Stimulated activated CD4-positive, alpha-beta T cell treated with anti-CD3 and anti-CD28 coated beads, Interleukin-1b, Interleukin-23, amount 100 ng/mL, for 4 hours (primary cell): Measurements from ENCODE around the gene HS1BP3.

Experiments
- DNase-seq, 2 donors: peaks; one replicate each; pipeline ENCODE4 v3.0.0-alpha.2; 2020; ENCODE audit warnings: low read depth in 2 of 2

The HS1BP3 gene

DNA sequence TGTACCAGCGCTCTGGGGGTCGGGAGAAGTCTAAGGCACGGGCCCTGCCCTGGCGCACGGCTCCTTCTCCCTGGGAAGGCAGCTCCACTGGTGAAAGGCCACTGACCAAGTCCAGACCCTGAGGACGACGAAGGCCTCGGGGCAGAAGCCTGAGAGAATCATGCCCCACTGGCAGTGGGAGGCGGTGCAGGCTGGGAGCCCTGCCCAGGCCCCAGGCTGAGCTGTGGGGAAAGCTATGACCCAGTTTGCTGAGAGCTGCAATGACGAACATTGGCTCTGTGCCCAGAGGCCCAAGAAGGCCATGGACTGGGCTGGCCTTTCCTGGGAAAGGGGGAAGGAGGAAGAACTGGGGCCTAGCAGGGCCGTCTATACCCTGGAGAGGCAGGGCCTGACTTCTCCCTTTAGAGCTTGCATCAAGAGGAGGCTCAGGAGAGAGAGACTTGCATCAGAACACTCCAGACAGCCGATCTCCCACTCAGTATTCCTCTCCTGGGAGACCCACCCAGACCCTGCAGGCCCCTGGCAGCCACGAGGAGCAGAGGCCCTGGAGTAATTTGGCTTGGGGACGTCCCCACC is 32.9 kb downstream of the HS1BP3 start:
- DNase-seq, result no peak

DNA sequence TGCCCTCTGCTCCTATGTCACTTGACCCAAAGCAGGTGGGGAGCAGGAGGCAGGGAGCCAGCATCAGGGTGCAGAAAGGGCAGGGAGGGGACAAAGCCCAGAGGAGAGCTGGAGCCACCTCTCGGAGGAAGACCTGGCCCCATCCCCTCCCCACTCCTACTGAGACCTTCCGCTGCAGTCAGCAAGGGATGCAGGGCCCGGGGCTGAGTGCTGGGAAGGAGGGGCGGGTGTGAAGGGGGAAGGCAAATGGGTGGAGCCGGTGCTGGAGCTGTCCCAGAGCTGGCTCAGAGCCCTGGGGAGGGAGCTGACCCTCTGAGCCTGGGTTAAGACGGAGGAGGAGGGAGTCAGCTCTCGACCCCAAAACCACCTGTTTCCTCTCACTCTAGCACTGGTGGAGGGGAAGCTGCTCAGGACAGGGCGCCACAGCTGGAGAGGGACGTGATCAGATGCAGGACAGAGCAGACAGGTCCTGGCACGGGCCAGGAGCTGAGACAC is 33.8 kb downstream of the HS1BP3 start:
- DNase-seq, result no peak

DNA sequence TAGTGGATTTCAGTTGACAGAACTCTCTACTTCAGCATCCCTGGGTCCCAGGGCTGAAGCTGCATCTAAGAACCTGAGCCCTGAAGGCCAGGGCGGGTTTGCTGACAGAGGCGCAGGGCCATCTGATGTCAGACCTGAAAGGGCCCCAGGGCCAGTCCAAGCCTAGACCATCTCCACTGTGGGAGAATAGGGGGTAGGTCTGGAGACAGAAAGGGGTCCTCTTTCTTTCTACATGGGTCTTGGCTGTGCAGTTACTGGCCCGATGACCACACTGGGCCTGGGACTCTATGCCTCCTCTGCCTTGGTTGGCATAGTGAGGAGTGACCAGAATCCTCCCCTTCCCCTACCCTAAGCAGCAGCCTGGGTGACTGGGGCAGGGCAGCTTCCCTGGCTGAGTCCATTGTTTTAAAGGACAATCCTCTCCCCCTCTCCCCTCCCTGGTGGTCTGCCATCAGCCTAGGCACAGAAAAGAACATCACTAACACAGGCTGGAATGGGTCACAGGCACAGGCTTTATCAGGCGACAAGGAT is 34.5 kb downstream of the HS1BP3 start:
- no peak for DNase-seq

DNA sequence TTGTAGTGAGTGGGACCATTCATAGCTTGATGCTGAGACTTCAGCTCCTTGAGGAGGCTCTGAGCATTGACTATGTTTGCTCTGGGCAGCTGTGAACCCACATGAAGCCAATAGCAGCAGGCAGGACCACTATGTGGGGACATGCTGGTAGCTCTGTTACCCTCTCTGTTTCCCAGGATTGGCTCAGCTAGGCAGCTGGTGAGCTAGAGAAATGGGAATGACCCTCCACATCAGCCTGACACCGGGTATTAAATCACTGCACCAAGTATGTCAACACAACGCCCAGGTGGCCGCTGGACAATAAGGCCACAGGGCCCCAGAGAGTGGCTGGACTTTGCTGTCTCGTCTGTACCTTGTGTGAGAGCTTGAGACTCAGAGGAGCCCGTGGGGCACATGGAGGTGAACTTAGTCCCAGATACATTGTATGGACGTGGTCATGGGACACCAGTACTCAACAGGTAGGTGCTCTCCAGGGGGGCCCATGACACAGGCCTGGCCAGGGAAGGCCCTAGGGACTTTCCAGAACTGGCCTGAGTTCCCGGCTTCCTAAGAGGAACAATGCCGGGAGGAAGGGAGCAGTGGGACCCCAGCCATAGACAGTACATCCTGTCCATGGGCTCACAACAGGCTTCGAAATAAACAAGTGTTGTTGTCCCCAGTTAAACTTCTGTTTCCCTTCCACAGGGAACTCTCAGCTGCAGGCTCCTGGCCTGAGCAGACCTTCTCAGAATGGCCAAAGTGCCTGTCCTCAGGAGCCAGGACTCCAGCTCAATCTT is 35.2 kb downstream of the HS1BP3 start:
- no peak for DNase-seq

DNA sequence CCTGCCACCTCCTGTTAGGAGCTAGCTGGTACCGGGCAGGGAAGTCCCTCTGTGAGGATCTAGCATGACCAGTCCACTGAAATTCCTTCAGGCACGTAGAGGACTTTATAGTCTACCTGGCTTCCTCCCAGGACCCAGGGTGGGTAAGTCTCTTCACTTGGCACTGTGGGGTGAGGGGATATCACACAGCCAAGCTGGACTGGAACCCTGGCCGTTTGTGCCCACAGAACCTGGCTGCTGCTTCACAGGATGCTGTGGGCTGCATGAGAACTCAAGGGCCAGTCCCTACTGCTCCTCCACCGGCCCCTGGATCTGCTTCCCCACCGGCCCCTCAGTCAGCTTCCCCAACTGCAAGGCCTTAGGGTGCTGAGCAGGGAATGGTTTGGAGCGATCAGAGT is 35.8 kb downstream of the HS1BP3 start:
- DNase-seq, result no peak

DNA sequence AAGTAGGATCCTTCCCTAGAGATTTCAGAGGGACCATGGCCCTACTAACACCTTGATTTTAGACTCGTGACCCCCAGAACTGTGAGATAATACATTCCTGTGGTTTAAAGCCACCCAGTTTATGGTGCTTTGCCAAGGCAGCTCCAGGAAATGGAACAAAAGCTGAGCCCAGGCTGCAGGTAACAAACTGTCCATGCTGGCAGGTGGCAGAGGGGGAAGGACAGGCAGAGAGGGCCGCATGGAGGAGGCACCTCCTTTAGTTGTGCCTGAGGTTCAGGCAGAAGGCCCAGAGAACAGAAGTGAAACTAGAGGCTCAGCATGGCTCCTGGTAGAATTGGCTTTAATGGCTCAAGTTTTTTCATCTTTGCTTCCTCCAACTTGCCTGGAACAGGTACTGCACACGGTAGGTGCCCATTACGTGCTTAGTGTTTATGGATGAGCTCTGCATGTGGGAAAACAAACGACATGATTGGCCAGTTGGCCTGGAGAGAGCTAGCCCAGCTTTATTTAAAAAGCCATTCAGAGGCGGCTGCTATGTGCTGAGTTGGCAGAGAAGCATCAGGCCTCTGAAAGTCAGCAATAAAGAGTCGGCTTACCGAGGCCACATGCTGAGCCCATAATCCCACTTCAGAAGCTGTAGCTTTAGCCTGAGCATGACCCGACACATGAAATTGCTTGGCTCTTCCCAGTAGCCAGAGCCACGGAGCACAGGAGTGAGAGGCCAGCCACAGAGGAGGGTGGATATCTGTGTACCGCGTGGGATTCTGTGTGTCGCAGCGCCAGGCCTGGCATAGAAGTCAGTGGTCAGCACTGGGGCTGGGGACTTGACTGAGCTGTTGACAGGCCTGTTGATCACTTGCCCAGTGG is 36.5 kb downstream of the HS1BP3 start:
- DNase-seq, result no peak

- no peak for DNase-seq
These were observed 37.7 kb downstream of the HS1BP3 start for GRCh38 chr2:20612925-20613916.

DNA sequence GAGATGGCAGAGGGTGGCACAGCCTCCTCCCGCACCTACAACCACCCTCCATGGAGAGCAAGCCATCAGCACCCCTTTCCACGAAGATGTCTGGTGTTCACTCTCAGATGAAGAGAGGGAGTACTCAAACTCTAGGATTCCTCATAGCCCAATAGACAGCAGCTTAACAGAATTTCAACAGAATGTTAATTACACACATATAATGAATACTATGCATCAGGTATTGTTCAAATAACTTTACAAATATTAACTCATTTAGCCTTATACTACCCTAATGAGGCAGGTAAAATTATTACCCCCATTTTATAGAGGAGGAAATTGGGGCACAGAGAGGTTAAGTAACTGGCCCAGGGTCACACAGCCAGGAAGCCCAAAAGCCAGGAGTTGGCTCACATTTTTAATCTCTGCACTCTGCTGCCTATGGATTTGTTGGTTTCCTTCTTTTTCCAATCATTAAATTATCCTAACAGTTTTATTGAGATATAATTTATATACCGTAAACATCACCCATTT is 39.0 kb downstream of the HS1BP3 start:
- DNase-seq, result no peak

DNA sequence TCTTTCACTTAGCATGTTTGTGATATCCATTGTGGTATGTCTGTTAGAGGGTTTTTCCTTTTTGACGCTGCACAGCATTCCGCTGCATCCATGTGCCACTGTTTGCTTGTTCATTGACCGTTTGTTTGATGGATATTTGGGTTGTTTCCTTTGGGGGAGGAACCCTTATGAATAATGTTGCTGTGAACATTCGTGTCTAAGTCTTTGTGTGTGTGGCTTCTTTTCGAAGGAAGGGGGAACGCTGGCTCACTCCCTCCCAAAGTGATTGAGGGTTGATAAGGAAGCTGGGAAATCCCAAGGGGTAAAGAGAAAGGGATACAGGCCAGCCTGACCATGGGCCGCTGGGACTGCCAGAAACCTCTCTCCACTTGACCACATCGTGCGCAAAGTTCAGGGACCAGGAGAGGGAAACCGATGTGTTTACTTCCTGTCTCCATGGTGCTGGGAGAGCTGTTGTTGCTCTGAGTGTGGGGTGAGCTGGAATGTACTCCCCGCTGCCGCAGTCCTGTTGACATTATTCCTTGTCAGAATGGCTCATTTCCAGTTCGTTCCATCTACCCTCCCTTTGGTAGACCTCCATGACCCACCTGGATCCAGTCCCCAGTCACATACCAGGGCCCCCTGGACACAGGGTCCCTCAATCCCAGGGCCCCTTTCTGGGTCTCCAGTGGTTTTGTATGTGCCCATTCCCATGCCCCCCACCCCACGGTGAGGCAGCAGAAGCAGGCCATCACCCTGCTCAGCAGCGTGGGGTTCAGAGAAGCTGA is 39.6 kb downstream of the HS1BP3 start:
- DNase-seq, result no peak

DNA sequence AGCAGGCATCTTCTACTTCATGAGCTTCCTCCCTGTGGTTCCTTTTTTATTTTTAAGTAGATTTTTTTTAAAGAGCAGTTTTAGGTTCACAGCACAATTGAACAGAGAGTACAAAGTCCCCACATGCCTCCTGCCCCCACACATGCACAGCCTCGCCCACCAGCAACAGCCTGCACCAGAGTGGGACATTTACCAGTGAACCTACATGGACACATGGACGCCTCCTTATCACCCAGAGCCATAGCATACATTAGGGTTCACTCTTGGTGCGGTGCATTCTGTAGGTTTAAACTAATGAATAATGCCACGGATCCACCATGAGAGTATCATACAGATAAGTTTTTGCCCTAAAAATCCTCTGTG is 40.9 kb downstream of the HS1BP3 start:
- DNase-seq, result no peak

DNA sequence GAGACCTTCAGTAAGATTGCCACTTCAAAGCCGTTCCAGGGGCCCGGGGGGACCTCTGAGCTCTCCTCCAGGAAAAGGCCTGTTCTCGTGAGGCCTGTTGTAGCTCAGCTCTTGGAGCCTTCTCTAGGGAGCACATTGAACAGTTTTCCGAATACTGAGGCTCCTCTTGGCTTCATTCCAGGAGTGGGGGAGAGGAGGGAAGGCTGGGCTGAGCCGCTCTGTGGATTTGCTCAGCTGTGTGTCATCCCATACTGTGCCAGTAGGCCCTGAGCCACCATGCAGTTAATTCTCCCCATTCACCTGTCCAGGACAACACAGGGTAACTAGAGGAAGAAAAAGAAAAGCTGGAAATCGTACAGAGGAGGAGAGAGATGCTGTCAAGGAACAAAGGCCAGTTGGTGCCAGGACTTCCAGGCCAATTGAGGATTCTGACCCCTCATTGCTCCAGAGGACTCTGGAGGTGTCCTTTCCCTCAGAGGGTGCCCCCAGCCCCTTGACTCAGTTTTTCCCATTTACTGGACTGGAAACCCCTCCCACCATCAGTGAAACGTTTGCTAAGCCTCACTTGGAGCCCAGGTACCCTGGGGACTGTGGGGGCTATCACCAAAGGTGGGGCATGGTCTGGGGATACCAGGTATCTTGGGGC is 41.4 kb downstream of the HS1BP3 start:
- no peak for DNase-seq

DNA sequence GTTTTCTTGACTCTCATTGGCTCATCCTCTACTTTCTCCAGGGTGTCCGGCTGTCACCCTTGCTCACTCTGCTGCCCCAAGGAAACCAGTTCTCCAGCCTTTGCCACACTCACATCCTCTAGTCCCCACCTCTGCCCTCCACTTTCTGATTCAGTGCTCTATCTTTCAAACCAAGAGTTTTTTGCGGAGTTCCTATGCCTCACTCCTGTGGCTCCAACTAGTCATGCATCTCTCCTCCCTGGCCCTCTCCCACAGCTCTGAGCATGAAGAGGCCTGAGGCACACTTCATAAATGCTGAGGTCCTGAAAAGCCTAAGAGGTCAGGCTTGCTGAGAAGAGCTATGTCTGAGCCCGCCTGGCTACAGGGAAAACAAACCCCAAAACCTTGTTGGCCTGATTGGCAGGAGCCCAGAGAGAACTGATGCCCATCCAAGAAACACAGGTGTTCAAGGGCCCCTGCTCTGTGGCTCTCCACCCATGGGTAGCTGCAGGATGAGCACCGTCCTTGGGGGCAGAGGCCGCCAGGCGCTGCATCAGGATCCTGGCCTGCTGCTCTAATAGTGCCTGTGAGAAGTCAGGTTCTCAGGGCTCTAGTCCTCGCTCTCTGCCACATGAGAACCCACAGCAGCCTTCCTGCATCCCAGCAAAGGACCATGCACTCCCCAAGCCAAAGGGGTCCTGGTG is 42.1 kb downstream of the HS1BP3 start:
- no peak for DNase-seq

GRCh38 chr2:20607446-20607845 is 43.5 kb downstream of the HS1BP3 start:
- no peak for DNase-seq

- no peak for DNase-seq
These were observed 44.7 kb downstream of the HS1BP3 start for GRCh38 chr2:20606198-20606597.

DNA sequence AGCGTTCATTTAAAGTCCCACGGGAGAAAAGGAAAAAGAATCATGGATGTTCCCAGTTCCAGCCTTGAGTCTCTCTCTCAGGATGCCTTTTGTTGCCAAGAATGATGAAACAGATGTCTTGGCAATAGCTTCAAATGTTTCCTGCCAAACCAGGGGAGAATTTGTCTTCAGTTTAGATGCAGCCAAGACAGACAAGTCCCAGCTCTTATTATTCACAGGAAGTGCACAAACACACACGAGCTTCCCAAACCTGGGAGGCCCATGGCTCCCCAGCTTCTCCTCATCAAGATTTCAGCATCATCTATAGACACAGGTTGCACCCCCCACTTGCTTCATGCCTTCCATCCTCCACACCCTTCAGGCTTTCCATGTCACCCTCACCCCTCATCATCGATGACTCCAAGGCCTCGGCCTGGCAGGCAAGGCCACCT is 45.9 kb downstream of the HS1BP3 start:
- DNase-seq, result no peak

DNA sequence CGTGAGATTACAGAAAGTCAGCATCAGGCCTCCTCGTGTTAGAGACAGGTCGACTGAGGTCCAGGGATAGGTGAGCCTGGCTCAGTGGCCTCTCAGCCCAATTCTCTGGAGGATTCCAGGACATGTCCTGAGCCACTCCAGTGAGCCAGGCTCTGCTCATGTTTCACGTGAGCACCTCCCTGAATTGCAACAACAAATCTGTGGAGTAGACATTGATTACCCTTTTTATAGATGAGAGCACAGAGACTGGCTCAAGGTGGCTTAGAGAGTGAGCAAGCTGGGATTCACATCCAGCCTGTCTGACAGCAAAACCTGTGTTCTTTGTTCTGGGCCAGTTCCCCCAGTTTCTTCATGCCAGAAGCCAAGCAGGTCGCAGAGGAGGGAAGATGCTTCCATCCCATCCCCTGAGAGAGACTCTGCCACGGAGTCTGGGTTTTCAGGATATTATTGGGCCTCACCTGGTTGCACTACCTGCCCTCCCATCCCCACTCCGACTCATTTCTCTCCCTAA is 46.4 kb downstream of the HS1BP3 start:
- no peak for DNase-seq

DNA sequence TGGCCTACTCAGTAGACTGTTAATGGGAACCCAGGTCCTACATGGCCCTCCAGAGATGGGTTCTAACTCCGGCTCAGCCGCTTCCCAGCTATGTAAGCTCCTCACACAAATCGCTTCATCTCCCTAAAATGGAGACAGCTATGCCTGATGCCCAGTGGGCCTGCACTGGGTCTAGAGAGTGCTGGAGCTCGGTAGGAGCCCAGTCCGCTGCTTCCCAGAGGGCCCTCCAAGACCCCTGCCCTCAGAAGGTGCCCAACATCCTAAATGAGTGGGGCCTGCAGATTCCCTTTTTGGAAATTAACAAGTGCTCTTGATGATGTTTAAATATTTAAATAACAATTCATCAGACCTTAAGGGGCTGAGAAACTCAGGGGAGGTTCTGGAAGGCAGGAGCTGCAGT is 47.1 kb downstream of the HS1BP3 start:
- no peak for DNase-seq

DNA sequence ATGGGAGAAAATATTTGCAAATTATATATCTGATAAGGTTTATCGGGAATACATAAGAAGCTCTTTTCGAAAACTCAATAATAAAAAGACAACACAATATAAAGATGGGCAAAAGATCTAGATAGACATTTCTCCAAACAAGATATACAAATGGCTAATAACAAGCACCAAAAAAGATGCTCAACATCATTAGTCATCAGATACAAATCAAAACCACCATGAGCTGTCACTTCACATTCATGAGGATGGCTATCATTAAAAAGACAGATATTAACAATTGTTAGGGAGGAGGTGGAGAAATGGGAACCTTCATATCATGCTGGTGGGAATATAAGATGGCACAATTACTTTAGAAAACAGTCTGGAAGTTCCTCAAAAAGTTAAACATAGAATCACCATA is 48.1 kb downstream of the HS1BP3 start:
- DNase-seq, result no peak
